Cardiac muscle cell (in vitro differentiated cells and primary cell): ENCODE measurements around the gene ULK3. TPM values are rescaled to one million over a fixed set of nuclear protein-coding genes. Genes with fewer than 3 reads are reported as not detected.

Source experiments
- DNase-seq, 2 donors: peaks; one replicate each; pipeline versions ENCODE4 v3.0.0 to v3.0.0-alpha.2; 2010 to 2017; ENCODE audit warnings: low read depth in 1 of 2, low spot score in 1 of 2
- H3K27ac ChIP-seq: fragments of 200-600 bp; sonication (generic); 2 replicates; pipeline ENCODE4 v1.5.1; 2016
- H3K27me3 ChIP-seq: fragments of 200-600 bp; sonication (generic); 2 replicates; pipeline ENCODE4 v1.6.0; 2016; ENCODE audit warnings: control low read depth
- H3K36me3 ChIP-seq: fragments of 200-600 bp; sonication (generic); 2 replicates; pipeline ENCODE4 v1.5.1; 2016; ENCODE audit warnings: control low read depth
- H3K4me1 ChIP-seq: fragments of 200-600 bp; sonication (generic); 2 replicates; pipeline ENCODE4 v1.8.1; 2017; ENCODE audit warnings: low read depth, mild to moderate bottlenecking, mixed run types
- H3K4me3 ChIP-seq: fragments of 200-600 bp; sonication (generic); 2 replicates; pipeline ENCODE4 v1.5.1; 2016; ENCODE audit warnings: mild to moderate bottlenecking
- H3K9me3 ChIP-seq: fragments of 200-600 bp; sonication (generic); 2 replicates; pipeline ENCODE4 v1.5.1; 2017; ENCODE audit warnings: low read depth, mild to moderate bottlenecking, control low read depth
- polyA plus RNA-seq: library from polyadenylated mRNA; unstranded; fragments of >200 nt; fragmentation: Nextera tagmentation; extraction: Ambion mirVana; gene quantifications from 2 replicates; pipeline ENCODE4 v1.2.1, GENCODE V29; 2016
- total RNA-seq: library from RNA; depleted of rRNA; stranded (reverse); fragments of >200 nt; gene quantifications from 2 replicates; pipeline ENCODE4 v1.2.3, GENCODE V29; 2016
- TF ChIP-seq, protein P1 (sequence below): IDR thresholded peaks from 2 replicates; pipeline ENCODE4 v1.5.1; 2012; ENCODE audit warnings: low read depth, mild to moderate bottlenecking, low read length

Gene ULK3
- total and polyA plus RNA-seq, 2 experiments from 2014 or later = 39.5 to 54.6 TPM

DNA sequence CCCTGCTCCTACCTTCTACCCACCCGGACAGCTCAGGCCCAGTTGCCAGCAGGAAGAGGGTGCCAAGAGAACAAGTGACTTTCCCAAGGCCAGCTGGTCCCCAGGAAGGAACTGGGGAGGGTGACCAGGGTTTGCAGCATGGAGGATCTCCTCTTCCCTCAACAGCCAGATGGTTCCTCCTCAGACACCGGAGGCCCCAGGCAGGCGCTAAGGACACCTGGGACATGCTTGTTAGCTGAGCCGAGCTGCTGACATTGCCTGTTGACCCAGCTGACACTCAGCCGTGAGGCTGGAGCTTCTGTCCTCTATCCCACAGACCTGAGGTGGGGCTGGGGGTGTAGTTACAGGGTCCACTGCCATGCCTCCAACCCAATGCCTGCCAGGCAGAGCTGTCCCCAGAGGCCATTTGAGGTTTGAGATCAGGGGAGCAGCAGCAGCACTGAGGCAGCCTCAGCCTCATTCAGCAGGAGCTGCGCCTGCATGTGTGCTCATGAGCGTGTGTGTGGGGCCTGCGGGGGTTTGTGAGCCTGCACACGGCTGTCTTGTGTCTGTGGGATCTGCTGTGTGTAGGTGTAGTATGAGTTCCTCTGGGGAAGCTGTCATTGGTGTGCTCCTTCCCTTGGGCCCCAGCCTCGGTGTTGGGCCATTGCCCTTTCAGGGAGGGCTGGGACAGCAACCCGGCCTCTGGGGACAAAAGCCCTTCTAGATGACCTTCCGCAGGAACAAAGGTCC is 9.4 kb downstream of the ULK3 start:
- no peaks in the 10 kb centered on the region for H3K36me3 ChIP-seq
- H3K4me1 ChIP-seq = peaks cover 4% of the 10 kb centered on the region
- no peak overlapping the region for H3K4me3 ChIP-seq
- H3K27ac ChIP-seq = no peak overlapping the region
- H3K9me3 ChIP-seq = no peaks in the 10 kb centered on the region
- peaks cover 3% of the 10 kb centered on the region for H3K27me3 ChIP-seq
- DNase-seq = no peak
- TF ChIP-seq, protein P1, sequence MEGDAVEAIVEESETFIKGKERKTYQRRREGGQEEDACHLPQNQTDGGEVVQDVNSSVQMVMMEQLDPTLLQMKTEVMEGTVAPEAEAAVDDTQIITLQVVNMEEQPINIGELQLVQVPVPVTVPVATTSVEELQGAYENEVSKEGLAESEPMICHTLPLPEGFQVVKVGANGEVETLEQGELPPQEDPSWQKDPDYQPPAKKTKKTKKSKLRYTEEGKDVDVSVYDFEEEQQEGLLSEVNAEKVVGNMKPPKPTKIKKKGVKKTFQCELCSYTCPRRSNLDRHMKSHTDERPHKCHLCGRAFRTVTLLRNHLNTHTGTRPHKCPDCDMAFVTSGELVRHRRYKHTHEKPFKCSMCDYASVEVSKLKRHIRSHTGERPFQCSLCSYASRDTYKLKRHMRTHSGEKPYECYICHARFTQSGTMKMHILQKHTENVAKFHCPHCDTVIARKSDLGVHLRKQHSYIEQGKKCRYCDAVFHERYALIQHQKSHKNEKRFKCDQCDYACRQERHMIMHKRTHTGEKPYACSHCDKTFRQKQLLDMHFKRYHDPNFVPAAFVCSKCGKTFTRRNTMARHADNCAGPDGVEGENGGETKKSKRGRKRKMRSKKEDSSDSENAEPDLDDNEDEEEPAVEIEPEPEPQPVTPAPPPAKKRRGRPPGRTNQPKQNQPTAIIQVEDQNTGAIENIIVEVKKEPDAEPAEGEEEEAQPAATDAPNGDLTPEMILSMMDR = no peak

DNA sequence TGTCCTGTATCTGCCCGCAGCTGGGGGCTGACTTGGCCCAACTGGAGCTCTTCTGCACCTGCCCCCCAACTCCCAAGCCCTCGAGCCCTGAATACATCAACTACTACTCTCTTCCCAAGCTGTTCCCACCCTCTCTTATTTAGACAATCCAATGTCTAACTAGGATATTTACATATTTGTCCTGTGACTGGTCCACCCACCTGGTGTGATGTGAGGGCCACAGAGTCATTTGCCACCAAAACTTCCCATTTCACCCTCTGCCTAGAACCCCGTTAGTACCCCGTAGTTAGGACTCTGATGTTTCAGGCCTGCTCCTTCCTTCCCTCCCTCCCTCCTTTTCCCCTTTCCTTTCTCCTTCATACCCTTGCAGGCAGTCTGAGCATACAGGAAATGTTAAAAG is 10.1 kb downstream of the ULK3 start:
- H3K4me3 ChIP-seq = no peak overlapping the region
- H3K4me1 ChIP-seq = peaks cover 4% of the 10 kb centered on the region
- TF ChIP-seq, protein P1 = no peak
- H3K27me3 ChIP-seq = peaks cover 10% of the 10 kb centered on the region
- DNase-seq = no peak
- no peaks in the 10 kb centered on the region for H3K9me3 ChIP-seq
- H3K36me3 ChIP-seq = no peaks in the 10 kb centered on the region
- H3K27ac ChIP-seq = no peak overlapping the region

DNA sequence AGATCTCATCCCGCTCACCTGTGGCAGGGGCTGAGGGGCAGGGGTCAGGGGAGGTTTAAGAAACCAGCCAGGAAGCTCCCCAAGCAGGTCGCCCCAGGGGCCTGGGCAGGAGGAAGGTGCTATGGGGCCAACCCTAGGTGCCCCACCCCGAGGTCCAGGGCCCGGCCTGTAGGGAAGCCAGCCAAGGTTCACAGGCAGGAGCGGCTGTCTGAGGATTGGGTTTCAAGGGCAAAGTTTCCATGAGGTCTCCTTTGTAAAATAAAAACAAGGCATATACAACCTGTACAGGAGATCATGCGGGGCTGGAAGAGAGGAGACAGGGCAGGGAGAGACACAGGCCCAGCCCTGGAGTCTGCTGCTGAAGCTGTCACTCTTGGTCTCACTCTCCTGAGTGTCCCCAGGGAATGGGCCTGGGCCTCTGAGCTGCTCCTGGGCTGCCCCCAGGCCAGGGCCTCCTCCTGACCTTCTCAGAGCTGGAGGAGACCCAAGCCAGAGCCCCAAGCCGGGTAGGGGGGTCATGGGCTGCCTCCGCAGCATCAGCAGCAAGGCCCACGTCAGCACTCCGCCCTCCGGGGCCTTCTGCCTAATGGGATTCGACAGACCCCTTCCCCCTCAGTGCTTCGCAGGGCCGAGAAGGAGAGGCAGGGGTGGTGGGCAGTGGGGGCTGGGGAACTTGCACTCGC is 11.0 kb downstream of the ULK3 start:
- H3K27ac ChIP-seq = no peak overlapping the region
- TF ChIP-seq, protein P1 = no peak
- H3K36me3 ChIP-seq = no peaks in the 10 kb centered on the region
- H3K27me3 ChIP-seq = peaks cover 19% of the 10 kb centered on the region
- no peaks in the 10 kb centered on the region for H3K9me3 ChIP-seq
- H3K4me3 ChIP-seq = no peak overlapping the region
- DNase-seq = no peak
- H3K4me1 ChIP-seq = peaks cover 4% of the 10 kb centered on the region

DNA sequence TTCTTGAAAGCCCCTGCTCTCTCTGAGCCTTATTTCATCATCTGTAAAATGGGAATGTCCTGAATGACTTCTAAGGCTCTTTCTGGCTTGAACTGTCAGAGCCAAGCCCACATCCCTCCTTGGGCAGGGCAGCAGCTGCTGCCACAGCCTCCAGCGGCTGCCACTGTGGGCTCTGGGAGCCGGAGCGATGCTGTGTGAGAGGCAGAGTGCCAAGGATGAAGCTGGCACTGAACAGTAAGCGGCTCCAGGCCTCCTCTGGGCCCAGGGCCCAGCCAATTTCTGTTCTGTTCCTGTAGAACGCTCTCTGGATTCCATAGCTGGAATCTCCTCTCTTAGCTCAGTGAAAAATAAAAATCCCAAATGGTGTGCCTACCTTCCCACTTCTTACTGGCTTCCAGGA is 12.1 kb downstream of the ULK3 start:
- H3K27me3 ChIP-seq = peaks cover 26% of the 10 kb centered on the region
- DNase-seq = no peak
- H3K9me3 ChIP-seq = no peaks in the 10 kb centered on the region
- peaks cover 4% of the 10 kb centered on the region for H3K4me1 ChIP-seq
- H3K4me3 ChIP-seq = no peak overlapping the region
- H3K27ac ChIP-seq = no peak overlapping the region
- H3K36me3 ChIP-seq = no peaks in the 10 kb centered on the region
- TF ChIP-seq, protein P1 = no peak

DNA sequence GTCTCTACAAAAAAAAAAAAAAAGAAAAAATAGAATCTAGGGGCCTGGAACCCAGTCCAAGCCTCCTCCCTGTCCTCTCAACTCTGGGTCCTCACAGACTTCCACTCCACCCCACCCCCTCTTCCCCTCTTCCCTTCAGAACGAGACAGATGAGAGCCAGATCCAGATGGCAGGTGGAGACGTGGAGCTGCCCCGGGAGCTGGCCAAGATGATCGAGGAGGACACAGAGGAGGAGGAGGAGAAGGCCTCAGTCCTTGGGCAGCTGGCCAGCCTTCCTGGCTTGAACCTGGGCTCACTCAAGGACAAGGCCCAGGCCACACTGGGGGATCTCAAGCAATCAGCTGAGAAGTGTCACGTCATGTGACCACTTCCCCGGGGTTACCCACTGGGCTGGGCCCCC is 13.0 kb downstream of the ULK3 start:
- peaks cover 4% of the 10 kb centered on the region for H3K4me1 ChIP-seq
- no peaks in the 10 kb centered on the region for H3K9me3 ChIP-seq
- no peaks in the 10 kb centered on the region for H3K36me3 ChIP-seq
- H3K27me3 ChIP-seq = peaks cover 35% of the 10 kb centered on the region
- TF ChIP-seq, protein P1 = no peak
- DNase-seq = no peak
- H3K27ac ChIP-seq = no peak overlapping the region
- no peak overlapping the region for H3K4me3 ChIP-seq
